NCI-H1417 treated with DMSO at 0.1 percent for 48 hours (cell line): Measurements from ENCODE around the gene COL6A5.
"Not testable (repeated sequence)": the region's sequence is repeated elsewhere in the genome, so short reads cannot be mapped to it uniquely, and the experiment has no call there.

Experiments used
- DNase-seq: peaks from one replicate; lab custom pipeline; 2025; lab: John Stamatoyannopoulos, UW

COL6A5 gene

GRCh38 chr3:130345487-130346079 lies at the start of gene COL6A5:
Gene COL6A5 (plus strand): TSS chr3:130345672. CDS start chr3:130373639, 27,967 bp downstream.
- DNase-seq: no peak

GRCh38 chr3:130299531-130299930 lies 45.9 kb upstream of the COL6A5 start:
- no peak for DNase-seq

- DNase-seq: no peak
Measured at GRCh38 chr3:130300888-130301287, 44.6 kb upstream of the COL6A5 start.

- no peak for DNase-seq
Measured at GRCh38 chr3:130310109-130310508, 35.4 kb upstream of the COL6A5 start.

GRCh38 chr3:130312374-130312773 lies 33.1 kb upstream of the COL6A5 start:
- DNase-seq: no peak

- DNase-seq: no peak
Measured at GRCh38 chr3:130316169-130316568, 29.3 kb upstream of the COL6A5 start.

- no peak for DNase-seq
Measured at GRCh38 chr3:130323503-130323902, 22.0 kb upstream of the COL6A5 start.

- DNase-seq: no peak
Measured at GRCh38 chr3:130340766-130341165, 4.7 kb upstream of the COL6A5 start.

GRCh38 chr3:130341388-130341787 lies 4.1 kb upstream of the COL6A5 start:
- no peak for DNase-seq

- no peak for DNase-seq
Measured at GRCh38 chr3:130341882-130342281, 3.6 kb upstream of the COL6A5 start.

GRCh38 chr3:130342821-130343661 lies 2.4 kb upstream of the COL6A5 start:
- DNase-seq: no peak

- not testable (repeated sequence) for DNase-seq
Measured at GRCh38 chr3:130348258-130348657, 2.8 kb downstream of the COL6A5 start.

GRCh38 chr3:130354430-130354829 lies 9.0 kb downstream of the COL6A5 start:
- no peak for DNase-seq

GRCh38 chr3:130374033-130374432 lies 28.6 kb downstream of the COL6A5 start:
- DNase-seq: no peak

- no peak for DNase-seq
Measured at GRCh38 chr3:130374908-130375307, 29.4 kb downstream of the COL6A5 start.

GRCh38 chr3:130377960-130378676 lies 32.6 kb downstream of the COL6A5 start:
- no peak for DNase-seq

GRCh38 chr3:130378677-130379191 lies 33.3 kb downstream of the COL6A5 start:
- DNase-seq: no peak

- DNase-seq: no peak
Measured at GRCh38 chr3:130379274-130379673, 33.8 kb downstream of the COL6A5 start.

- DNase-seq: no peak
Measured at GRCh38 chr3:130380398-130380797, 34.9 kb downstream of the COL6A5 start.

GRCh38 chr3:130383424-130383823 lies 38.0 kb downstream of the COL6A5 start:
- DNase-seq: no peak

- DNase-seq: no peak
Measured at GRCh38 chr3:130384476-130385025, 39.1 kb downstream of the COL6A5 start.

GRCh38 chr3:130386604-130387263 lies 41.3 kb downstream of the COL6A5 start:
- no peak for DNase-seq
